GM10847 (cell line): ENCODE results near the gene OR52I2.

Experiments used
- POLR2A ChIP-seq: IDR thresholded peaks from 2 replicates; pipeline ENCODE4 v1.6.1; 2011; ENCODE audit not compliant: insufficient read length; ENCODE audit errors: extremely low read depth

Gene OR52I2

DNA sequence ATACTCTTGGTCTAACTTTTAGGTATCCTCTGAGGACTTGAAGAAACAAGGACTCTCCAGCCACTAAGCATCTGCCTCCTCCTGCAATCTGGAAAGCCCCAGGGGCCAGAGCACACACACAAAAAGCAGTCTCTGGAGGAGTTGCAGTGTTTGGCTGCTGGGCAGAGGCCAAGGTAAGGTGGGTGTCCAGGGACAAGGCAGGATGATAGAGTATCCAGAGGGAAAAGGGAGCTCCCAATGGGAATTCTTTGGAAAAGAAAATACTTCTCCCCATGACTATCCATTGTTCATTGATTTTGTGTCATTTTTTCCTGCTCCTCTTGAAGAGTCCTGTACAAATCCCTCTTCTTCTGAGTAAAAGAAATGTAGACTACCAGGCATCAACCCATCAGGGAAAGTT is at the start of gene OR52I2:
Gene OR52I2, plus strand, starts transcription at position 301 of the 400 bp plus-strand sequence.
- no peak for TF ChIP-seq POLR2A

DNA sequence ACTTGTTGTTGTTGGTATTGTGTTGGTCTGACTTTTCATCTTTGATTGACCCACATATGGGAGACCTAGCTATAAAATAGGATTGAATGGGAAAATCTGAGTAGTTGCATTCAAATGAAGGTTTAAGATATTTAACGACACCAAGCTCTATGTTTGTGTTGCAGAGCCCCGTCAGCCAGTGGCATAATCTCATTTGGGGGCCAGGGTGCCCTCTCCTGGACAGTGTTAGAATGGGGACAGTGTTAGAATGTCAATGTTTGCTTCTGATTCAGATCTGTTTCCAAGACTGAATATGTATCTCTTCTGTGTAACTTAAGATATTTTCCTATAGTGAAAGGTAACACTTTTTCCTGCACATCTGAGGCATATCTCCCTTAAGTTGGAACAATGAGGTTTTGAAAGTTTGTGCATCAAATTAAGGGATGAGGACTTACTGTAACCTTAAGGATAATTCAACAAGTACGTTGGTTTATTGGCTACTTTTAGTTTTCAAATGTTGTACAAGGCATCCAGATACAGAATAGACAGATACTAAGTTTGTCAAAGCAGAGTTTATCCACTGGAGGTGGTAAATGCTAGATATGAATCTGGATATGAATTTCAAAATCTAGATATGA is 41.8 kb upstream of the OR52I2 start:
- no peak for TF ChIP-seq POLR2A

GRCh38 chr11:4541071-4541470 is 40.5 kb upstream of the OR52I2 start:
- TF ChIP-seq POLR2A, result no peak

DNA sequence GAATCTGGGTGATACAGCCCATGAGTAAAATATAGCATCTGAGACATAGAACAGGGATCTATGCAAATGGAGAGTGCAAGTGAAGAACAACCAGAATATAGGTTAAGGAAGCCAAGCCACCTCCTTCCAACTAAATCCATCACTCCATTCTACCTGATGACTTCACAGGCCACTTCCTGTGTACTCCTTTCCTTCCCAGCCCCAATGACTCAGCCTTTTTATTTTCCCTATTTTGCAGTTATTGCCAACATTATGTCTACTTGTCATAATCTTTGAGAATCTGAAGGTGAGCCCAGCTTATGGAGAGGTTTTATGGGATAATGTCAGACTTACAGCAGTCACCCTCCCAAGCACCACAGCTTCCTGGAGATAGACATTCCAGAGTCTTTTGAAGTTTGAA is 38.0 kb upstream of the OR52I2 start:
- TF ChIP-seq POLR2A, result no peak

DNA sequence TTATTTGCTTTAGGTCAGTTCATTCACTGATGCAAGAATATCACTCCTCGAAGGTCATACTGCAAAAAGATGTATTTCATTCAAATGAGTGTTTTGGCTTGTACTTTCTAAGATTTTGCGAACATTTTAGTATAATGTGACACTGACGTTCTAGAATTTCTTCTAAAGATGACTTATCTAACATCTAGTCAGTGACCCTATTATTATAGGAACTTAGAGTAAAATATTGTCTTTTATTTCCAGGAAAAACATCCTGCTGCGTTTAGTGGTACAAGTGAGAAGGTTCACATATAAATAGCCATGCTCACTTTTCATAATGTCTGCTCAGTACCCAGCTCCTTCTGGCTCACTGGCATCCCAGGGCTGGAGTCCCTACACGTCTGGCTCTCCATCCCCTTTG is 36.7 kb upstream of the OR52I2 start, which contains the start of gene OR52M1:
Gene OR52M1, plus strand, starts transcription at position 301 of the 400 bp plus-strand sequence. Its CDS starts 0 bp downstream, at position 301.
- TF ChIP-seq POLR2A, result no peak

DNA sequence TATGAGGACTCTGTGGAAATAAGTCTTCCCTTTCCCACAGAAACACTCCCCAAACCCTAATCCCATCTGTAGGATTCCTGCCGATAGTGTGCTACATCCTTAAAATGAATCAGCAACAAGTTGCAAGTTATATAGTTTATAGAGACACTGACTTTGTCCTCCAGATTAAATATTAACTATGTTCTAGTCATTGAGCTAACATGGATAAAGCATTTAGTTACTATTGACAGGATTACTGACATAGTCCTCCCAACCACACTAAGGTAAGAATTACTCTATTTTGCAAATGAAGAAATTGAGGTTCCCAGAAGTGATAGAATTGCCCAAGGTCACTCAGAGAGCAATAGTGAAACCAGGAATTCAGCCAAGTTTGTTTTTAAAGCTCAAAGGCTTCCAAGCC is 34.7 kb upstream of the OR52I2 start:
- no peak for TF ChIP-seq POLR2A

DNA sequence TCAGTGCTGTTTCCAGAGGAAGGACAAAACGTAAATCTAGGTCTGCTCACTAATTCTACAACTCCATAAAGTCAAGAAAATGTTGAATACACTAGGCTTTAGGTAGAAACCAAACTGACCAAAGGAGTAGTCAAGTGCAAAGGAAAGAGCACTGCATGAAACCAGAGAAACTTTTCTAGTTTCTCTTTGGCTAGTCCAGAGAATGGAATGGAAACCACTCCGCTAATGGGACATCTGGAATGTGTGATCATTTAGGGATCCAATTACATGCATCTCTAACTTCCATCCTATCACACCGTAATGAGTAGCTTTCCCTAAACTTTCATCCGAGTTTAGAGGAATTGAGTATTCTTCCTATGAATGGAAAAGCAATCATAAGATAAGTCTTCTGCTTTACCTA is 34.1 kb upstream of the OR52I2 start:
- TF ChIP-seq POLR2A, result no peak

DNA sequence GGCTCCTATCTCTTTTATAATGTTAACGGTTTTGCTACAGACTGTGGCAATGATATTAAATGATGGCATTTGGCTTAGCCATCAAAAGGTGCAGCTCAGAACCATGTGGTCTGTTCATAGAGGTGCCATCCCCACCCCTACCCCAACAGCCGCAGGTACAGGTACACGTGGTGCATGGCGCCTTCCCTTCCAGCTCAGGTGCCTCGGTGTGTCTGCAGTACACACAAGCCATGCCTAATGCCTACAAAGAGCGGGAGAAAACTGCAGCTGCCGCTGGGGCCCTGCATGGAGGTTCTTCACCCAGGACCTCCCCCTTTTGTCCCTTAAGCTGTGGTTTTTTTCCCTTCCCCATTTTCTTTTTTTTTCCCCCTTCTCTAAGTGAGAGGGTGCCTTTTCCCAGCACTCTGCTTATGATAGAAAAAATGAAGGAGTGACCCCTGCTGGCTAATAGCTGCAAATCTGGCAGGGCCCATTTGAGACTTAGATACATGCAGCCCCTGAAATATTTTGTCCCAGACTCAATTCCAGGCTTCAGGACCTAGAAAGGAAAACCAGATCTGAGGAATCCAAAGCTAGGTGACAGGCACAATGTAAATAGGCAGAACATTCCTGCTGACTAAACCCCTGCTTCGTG is 30.1 kb upstream of the OR52I2 start:
- no peak for TF ChIP-seq POLR2A

DNA sequence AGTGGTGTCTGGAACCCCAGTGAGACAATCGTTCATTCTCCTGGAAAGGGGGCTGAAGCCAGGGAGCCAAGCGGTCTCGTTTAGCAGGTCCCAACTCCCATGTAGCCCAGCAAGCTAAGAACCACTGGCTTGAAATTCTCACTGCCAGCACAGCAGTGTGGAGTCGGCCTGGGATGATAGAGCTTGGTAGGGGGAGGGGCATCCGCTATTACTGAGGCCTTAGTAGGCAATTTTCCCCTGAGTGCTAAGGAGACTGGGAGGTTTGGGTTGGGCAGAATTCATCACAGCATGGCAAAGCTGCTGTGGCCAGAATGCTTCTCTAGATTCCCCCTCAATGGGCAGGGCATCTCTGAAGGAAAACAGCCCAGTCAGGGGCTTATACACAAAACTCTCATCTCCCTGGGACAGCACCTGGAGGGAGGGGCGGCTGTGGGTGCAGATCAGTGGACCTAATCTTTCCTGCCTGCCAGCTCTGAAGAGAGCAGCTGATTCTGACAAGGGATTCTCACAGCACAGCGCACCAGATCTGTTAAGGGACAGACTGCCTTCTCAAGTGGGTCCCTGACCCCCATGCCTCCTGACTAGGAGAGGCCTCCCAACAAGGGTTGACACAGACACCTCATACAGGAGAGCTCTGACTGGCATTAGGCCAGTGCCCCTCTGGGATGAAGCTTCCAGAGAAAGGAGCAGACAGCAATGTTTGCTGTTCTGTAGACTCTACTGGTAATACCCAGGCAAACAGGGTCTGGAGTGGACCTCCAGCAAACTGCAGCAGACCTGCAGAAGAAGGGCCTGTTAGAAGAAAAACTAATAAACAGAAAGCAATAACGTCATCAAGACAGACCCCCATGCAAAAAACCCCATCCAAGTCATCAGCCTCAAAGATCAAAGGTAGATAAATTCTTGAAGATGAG is 21.8 kb upstream of the OR52I2 start:
- no peak for TF ChIP-seq POLR2A

DNA sequence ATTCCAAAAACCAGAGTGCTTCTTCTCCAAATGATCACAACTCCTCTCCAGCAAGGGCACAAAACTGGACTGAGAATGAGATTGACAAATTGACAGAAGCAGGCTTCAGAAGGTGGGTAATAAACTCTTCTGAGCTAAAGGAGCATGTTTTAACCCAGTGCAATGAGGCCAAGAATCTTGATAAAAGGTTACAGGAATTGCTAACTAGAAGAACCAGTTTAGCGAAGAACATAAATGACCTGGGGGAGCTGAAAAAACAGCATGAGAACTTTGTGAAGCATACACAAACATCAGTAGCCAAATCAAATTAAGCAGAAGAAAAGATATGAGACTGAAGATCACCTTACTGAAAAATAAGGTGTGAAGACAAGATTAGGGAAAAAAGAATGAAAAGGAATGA is 21.1 kb upstream of the OR52I2 start:
- no peak for TF ChIP-seq POLR2A

DNA sequence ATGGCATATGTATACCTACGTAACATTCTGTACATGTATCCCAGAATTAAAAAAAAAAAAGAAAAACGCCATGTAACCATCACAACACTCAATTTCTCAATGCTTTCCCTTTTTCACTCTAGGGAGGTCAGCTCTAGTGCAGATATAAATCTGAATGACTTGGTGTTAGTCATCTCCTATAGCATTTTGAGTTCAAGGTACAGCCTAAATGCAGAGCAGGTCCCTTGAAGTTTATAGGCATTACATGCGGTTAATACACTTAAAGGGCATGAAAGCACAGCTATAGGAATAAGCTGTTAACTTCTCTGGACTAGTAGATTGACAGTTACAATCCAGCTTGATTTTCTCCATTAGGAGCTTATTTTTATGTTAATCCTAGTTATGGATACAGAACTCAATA is 16.2 kb upstream of the OR52I2 start:
- TF ChIP-seq POLR2A, result no peak

DNA sequence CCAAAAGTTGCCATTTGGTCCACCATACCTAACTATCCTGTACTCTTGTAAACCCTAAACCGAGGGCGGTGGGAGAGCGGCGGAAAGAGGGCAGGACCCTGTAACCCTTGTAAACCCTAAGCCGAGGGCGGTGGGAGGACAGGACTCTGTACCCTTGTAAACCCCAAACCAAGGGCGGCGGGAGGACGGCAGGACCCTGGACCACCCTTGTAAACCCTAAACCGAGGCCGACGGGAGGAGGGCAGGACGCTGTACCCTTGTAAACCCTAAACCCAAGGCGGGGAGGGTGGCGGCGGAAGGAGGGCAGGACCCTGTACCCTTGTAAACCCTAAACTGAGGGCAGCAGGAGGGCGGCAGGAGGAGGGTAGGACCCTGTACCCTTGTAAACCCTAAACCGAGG is 12.5 kb upstream of the OR52I2 start:
- no peak for TF ChIP-seq POLR2A

DNA sequence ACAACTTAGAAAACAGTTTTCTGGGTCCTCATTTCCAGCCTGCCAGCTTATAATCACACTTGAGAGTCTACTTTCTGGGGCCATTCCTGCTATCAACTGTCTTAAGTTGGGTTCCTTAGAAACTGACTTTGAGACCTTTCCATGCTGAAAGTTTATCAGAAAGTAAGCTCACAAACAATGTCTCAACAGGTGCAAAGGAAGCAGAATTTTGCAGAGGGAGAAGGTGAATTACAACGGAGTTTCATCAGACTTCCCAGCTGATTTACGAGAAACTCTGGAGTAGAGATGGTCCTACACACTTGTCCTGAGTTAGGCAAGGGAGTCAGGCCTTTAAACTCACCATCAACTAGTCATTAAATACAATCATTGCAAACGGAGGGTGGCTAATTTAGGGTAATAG is 4.7 kb upstream of the OR52I2 start:
- no peak for TF ChIP-seq POLR2A

GRCh38 chr11:4577761-4578160 is 3.8 kb upstream of the OR52I2 start:
- no peak for TF ChIP-seq POLR2A

DNA sequence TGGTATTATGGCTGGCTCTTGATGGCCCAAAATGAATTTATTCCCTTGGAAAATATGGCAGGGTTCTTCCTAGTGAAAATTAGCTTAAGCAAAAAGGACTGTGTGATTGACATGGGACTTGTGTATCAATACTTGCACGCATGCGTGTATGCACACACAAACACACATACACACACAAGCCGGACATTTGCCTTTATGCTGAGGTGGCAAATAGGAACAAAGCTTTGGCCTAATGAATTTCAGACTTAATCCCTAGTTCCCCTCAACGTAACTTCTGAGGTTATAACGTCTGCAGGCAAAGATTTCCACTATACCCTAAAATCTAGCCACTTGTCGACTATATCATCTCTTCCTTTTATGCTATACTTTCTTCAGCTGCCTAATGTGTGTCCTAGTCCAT is 2.9 kb upstream of the OR52I2 start:
- no peak for TF ChIP-seq POLR2A

DNA sequence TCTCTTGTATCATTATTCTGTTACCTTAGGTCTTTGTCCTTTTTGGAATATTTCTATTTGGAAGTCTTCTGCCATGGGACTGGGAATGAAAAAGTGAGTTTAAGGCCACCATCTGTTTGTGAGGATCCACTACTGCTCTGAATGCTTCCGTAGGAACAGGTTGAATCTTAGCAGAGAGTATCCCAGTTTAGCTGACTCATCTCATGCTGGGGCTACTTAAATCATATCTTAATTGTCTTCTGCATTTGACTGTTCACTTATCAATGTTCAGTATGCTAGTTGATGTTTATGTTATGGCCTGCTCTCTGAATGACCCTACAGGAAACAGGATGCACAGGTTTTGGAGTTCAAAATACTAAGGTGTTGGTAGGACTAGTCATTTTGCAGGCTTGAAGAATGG is 1.4 kb upstream of the OR52I2 start:
- no peak for TF ChIP-seq POLR2A

GRCh38 chr11:4589017-4589416 is 7.5 kb downstream of the OR52I2 start:
- no peak for TF ChIP-seq POLR2A

GRCh38 chr11:4593739-4594138 is 12.2 kb downstream of the OR52I2 start, which contains the start of gene OR52I1:
TSS of gene OR52I1 (plus strand) at chr11:4594039. CDS start at chr11:4594039, 0 bp downstream.
- TF ChIP-seq POLR2A, result no peak
